Measurements from ENCODE around the gene MGAT4C. TPM values are rescaled to one million over a fixed set of nuclear protein-coding genes. Genes with fewer than 3 reads are reported as not detected.
"Not testable (repeated sequence)": the region's sequence is repeated elsewhere in the genome, so short reads cannot be mapped to it uniquely, and the experiment has no call there.

MGAT4C gene
- polyA plus RNA-seq, 1 donor (not counting 4 experiments of a cell fraction or from before 2014, with no cell fraction given) = not detected

GRCh38 chr12:86081843-86082242 is 174.3 kb downstream of the MGAT4C start:
- Histone ChIP-seq H3K4me2 (ENCODE audit: control insufficient read depth, extremely low read depth, insufficient read depth, low read depth, low read length) (no peak overlapping the region), H3K36me3 (ENCODE audit: control insufficient read depth in 2 of 2, extremely low read depth in 1 of 2, insufficient read depth in 2 of 2, low read length in 2 of 2) (no peaks in the 10 kb centered on the region), H3K4me3 (ENCODE audit: control insufficient read depth in 2 of 3, extremely low read depth in 1 of 3, insufficient read depth in 2 of 3, low read depth in 1 of 3, low read length in 3 of 3) (no peak overlapping the region), H4K20me1 (ENCODE audit: control insufficient read depth, extremely low read depth, insufficient read depth, low read length) (no peaks in the 10 kb centered on the region), H3K9ac (ENCODE audit: control insufficient read depth, extremely low read depth, insufficient read depth, low read length) (no peak overlapping the region), H3K9me3 (ENCODE audit: control insufficient read depth, low read depth, low read length) (no peaks in the 10 kb centered on the region), H3K27me3 (ENCODE audit: control insufficient read depth, extremely low read depth, insufficient read depth, low read length) (no peaks in the 10 kb centered on the region), H3K27ac (ENCODE audit: control insufficient read depth, insufficient read depth, low read length) (no peak overlapping the region), H3K9me1 (ENCODE audit: control insufficient read depth, extremely low read depth, insufficient read depth, low read length) (no peaks in the 10 kb centered on the region), H3K79me2 (ENCODE audit: control insufficient read depth, insufficient read depth, low read length) (no peaks in the 10 kb centered on the region), H3K4me1 (ENCODE audit: control insufficient read depth, extremely low read depth, insufficient read depth, low read length) (no peaks in the 10 kb centered on the region), H2AFZ (ENCODE audit: control insufficient read depth, low read length) (no peak overlapping the region)
- TF ChIP-seq EZH2 (IDR thresholded peaks at IDR 0.05; ENCODE audit: low read length) = no peak
- TF ChIP-seq CTCF (optimal IDR thresholded peaks at IDR 0.05 in 1 of 3, IDR thresholded peaks at IDR 0.05 in 1 of 3, conservative IDR thresholded peaks at IDR 0.05 in 1 of 3; ENCODE audit: extremely low read depth in 1 of 3, insufficient read depth in 2 of 3, low read length in 3 of 3) = no peak
- dilution Hi-C loops (cut with MboI; ENCODE audit: extremely low pct_ligation_motif_present, low sequenced_read_pairs) = no loop called here
- DNase-seq (ENCODE audit: low read depth, low spot score) (no peak), FAIRE-seq (no peak)

GRCh38 chr12:86059052-86059451 is 197.1 kb downstream of the MGAT4C start:
- H3K27ac ChIP-seq (ENCODE audit: control insufficient read depth, insufficient read depth, low read length); DNase-seq (ENCODE audit: low read depth, low spot score); H3K36me3 ChIP-seq (ENCODE audit: control insufficient read depth in 2 of 2, extremely low read depth in 1 of 2, insufficient read depth in 2 of 2, low read length in 2 of 2); H4K20me1 ChIP-seq (ENCODE audit: control insufficient read depth, extremely low read depth, insufficient read depth, low read length); H3K9ac ChIP-seq (ENCODE audit: control insufficient read depth, extremely low read depth, insufficient read depth, low read length); H3K79me2 ChIP-seq (ENCODE audit: control insufficient read depth, insufficient read depth, low read length); H3K9me3 ChIP-seq (ENCODE audit: control insufficient read depth, low read depth, low read length); H3K4me2 ChIP-seq (ENCODE audit: control insufficient read depth, extremely low read depth, insufficient read depth, low read depth, low read length); H3K9me1 ChIP-seq (ENCODE audit: control insufficient read depth, extremely low read depth, insufficient read depth, low read length); H3K4me1 ChIP-seq (ENCODE audit: control insufficient read depth, extremely low read depth, insufficient read depth, low read length); H3K4me3 ChIP-seq (ENCODE audit: control insufficient read depth in 2 of 3, extremely low read depth in 1 of 3, insufficient read depth in 2 of 3, low read depth in 1 of 3, low read length in 3 of 3); H2AFZ ChIP-seq (ENCODE audit: control insufficient read depth, low read length); dilution Hi-C loops (cut with MboI; ENCODE audit: extremely low pct_ligation_motif_present, low sequenced_read_pairs); FAIRE-seq; H3K27me3 ChIP-seq (ENCODE audit: control insufficient read depth, extremely low read depth, insufficient read depth, low read length): not testable (repeated sequence)

GRCh38 chr12:86057092-86057845 is 198.9 kb downstream of the MGAT4C start:
- H3K27me3 ChIP-seq (ENCODE audit: control insufficient read depth, extremely low read depth, insufficient read depth, low read length) = no peaks in the 10 kb centered on the region
- no peaks in the 10 kb centered on the region for H3K79me2 ChIP-seq (ENCODE audit: control insufficient read depth, insufficient read depth, low read length)
- H3K9me3 ChIP-seq (ENCODE audit: control insufficient read depth, low read depth, low read length) = no peaks in the 10 kb centered on the region
- no peaks in the 10 kb centered on the region for H3K4me1 ChIP-seq (ENCODE audit: control insufficient read depth, extremely low read depth, insufficient read depth, low read length)
- H3K4me3 ChIP-seq (ENCODE audit: control insufficient read depth in 2 of 3, extremely low read depth in 1 of 3, insufficient read depth in 2 of 3, low read depth in 1 of 3, low read length in 3 of 3) = no peak overlapping the region
- no peaks in the 10 kb centered on the region for H3K36me3 ChIP-seq (ENCODE audit: control insufficient read depth in 2 of 2, extremely low read depth in 1 of 2, insufficient read depth in 2 of 2, low read length in 2 of 2)
- no peak overlapping the region for H2AFZ ChIP-seq (ENCODE audit: control insufficient read depth, low read length)
- no peak for FAIRE-seq
- no peaks in the 10 kb centered on the region for H4K20me1 ChIP-seq (ENCODE audit: control insufficient read depth, extremely low read depth, insufficient read depth, low read length)
- H3K9ac ChIP-seq (ENCODE audit: control insufficient read depth, extremely low read depth, insufficient read depth, low read length) = no peak overlapping the region
- dilution Hi-C loops (cut with MboI; ENCODE audit: extremely low pct_ligation_motif_present, low sequenced_read_pairs) = no loop called here
- H3K9me1 ChIP-seq (ENCODE audit: control insufficient read depth, extremely low read depth, insufficient read depth, low read length) = no peaks in the 10 kb centered on the region
- TF ChIP-seq CTCF (optimal IDR thresholded peaks at IDR 0.05 in 1 of 3, IDR thresholded peaks at IDR 0.05 in 1 of 3, conservative IDR thresholded peaks at IDR 0.05 in 1 of 3; ENCODE audit: extremely low read depth in 1 of 3, insufficient read depth in 2 of 3, low read length in 3 of 3) = no peak
- TF ChIP-seq EZH2 (IDR thresholded peaks at IDR 0.05; ENCODE audit: low read length) = no peak
- no peak overlapping the region for H3K27ac ChIP-seq (ENCODE audit: control insufficient read depth, insufficient read depth, low read length)
- DNase-seq (ENCODE audit: low read depth, low spot score) = no peak
- H3K4me2 ChIP-seq (ENCODE audit: control insufficient read depth, extremely low read depth, insufficient read depth, low read depth, low read length) = no peak overlapping the region
